Measurements from ENCODE around the gene LY86.

- TF ChIP-seq CTCF (IDR thresholded peaks at IDR 0.05) (no peak), POLR2A (IDR thresholded peaks at IDR 0.05) (no peak)
These were observed 26.4 kb downstream of the LY86 start for GRCh38 chr6:6614983-6615349.
